ENCODE data around the gene CRACR2A.

GRCh38 chr12:3598896-3599860, 153.7 kb downstream of the CRACR2A start:
- TF ChIP-seq CTCF (IDR thresholded peaks at IDR 0.05; ENCODE audit: low read length), result no peak
- TF ChIP-seq EZH2 (IDR thresholded peaks at IDR 0.05; ENCODE audit: borderline replicate concordance, low read length), result no peak

All from OCI-LY1 (cell line).